Keratinocyte (primary cell): ENCODE results near the gene AUH.

Experiments used
- CTCF ChIP-seq, 3 experiments: IDR thresholded peaks in 1 of 3; conservative IDR thresholded peaks in 1 of 3; optimal IDR thresholded peaks in 1 of 3; 2 replicates in 2 of 3; 3 replicates in 1 of 3; pipeline versions ENCODE3 to v1.5.1; 2011; ENCODE audit warnings: low read length in 3 of 3, mild to moderate bottlenecking in 3 of 3, moderate library complexity in 2 of 3, control low read depth in 1 of 3, inconsistent platforms in 1 of 3; ENCODE audit not compliant: insufficient read depth in 2 of 3; ENCODE audit errors: extremely low read depth in 1 of 3
- EZH2 ChIP-seq: IDR thresholded peaks from one replicate; pipeline ENCODE4 v1.6.1; 2012; ENCODE audit warnings: inconsistent platforms, mild to moderate bottlenecking, low read length, moderate library complexity

GRCh38 chr9:91214867-91215266 lies 146.9 kb downstream of the AUH start:
- TF ChIP-seq CTCF (optimal IDR thresholded peaks at IDR 0.05 in 1 of 3, IDR thresholded peaks at IDR 0.05 in 1 of 3, conservative IDR thresholded peaks at IDR 0.05 in 1 of 3; ENCODE audit: extremely low read depth in 1 of 3, insufficient read depth in 2 of 3, low read length in 3 of 3) (no peak), EZH2 (no peak)
